GM18861 (cell line): Measurements from ENCODE around the gene AOC3.
"Not testable (repeated sequence)": the region's sequence is repeated elsewhere in the genome, so short reads cannot be mapped to it uniquely, and the experiment has no call there.

ENCODE experiments used
- ATAC-seq: cut with Tn5 transposase; IDR thresholded peaks from one replicate; pipeline ENCODE4 v1.9.1; 2021; ENCODE audit not compliant: unreplicated experiment

Gene AOC3

DNA sequence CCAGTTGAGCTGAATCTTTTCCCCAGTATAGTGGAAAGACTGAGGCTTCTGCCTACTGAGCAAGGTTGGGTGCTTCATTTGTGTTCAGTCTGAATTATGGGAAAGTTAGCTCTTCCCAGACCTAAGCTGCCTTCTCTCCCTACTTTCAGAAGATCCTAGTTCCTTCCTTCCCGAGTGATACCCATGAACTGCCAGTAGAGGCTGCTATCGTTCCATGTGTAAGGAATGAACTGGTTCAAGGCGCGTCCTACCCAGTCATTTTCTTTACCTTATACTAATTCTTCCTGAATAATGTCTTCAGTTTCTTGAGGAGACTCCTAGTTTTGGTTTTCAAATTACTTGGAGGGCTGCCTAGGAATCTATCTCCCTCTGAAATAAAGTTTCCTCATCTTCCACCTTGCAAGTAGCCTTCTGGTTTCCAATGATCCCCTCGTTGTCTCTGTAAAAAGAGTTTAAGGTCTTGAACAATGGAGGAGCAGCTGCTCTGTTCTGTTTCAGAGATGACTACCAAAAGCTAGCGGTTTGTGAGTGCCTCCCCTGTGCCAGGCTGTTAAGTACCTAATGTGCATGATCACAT, 7.6 kb upstream of the AOC3 start:
- no peak for ATAC-seq

DNA sequence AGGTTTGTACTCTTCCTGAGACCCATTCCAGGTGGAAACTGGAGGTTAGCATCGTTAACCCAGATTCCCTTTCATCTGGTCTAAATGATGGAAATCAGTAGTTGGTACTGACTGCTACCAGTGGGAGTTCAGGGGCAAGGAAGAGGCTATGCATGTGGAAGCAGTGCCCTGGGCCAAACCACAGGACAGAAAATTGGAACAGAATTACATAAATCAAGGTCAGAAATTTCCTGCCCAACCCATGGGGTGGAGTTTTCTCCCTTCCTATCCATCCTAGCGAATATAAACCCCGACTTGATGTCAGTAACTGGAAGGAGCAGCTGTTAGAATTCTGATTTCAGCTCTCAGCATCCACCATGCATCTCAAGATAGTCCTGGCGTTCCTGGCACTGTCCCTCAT, 6.7 kb upstream of the AOC3 start, which contains the start of gene AOC2:
Gene AOC2, plus strand, starts transcription at position 310 of the 400 bp plus-strand sequence. Its CDS starts 47 bp downstream, at position 357.
- no peak for ATAC-seq

DNA sequence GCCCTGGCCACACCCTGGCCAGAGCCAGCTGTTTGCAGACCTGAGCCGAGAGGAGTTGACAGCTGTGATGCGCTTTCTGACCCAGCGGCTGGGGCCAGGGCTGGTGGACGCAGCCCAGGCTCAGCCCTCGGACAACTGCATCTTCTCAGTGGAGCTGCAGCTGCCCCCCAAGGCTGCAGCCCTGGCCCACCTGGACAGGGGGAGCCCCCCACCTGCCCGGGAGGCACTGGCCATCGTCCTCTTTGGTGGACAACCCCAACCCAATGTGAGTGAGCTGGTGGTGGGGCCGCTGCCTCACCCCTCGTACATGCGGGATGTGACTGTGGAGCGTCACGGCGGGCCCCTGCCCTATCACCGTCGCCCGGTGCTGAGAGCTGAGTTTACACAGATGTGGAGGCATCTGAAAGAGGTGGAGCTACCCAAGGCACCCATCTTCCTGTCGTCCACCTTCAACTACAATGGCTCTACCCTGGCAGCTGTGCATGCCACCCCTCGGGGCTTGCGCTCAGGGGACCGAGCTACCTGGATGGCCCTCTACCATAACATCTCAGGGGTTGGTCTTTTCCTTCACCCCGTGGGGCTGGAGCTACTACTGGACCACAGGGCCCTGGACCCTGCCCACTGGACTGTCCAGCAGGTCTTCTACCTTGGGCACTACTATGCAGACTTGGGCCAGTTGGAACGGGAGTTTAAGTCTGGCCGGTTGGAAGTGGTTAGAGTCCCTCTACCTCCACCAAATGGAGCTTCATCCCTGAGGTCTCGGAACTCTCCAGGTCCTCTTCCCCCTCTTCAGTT, 6.0 kb upstream of the AOC3 start:
- no peak for ATAC-seq

DNA sequence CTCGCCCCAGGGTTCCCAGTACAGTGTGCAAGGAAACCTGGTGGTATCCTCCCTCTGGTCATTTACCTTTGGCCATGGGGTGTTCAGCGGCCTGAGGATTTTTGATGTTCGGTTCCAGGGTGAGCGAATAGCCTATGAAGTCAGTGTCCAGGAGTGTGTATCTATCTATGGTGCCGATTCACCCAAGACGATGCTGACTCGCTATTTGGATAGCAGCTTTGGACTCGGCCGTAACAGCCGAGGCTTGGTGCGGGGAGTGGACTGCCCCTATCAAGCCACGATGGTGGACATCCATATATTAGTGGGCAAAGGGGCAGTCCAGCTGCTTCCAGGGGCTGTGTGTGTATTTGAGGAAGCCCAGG, 5.5 kb upstream of the AOC3 start:
- no peak for ATAC-seq

DNA sequence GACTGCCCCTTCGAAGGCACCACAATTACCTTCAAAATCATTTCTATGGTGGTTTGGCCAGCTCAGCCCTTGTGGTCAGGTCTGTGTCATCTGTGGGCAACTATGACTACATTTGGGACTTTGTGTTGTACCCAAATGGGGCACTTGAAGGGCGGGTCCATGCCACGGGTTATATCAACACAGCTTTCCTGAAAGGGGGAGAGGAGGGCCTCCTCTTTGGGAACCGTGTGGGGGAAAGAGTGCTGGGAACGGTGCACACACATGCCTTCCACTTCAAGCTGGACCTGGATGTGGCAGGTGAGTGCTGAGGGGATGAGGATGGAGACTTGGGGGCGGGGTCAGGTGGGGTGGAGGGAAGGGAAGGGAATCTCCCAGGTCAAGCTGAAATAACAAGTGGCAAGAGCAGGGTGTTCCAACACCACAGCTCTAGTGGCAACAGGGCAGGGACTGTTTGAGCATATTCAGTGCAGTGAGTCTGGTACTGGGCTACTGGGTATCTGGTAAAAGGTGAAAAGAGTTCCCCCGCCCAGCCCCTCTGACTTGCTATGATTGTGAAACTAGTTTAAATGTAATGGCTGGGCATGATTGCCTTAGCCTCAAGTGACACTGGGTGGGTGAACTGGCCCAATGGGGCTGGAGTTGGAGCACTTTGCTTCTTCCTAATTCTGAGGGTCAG, 4.9 kb upstream of the AOC3 start:
- ATAC-seq, result no peak

DNA sequence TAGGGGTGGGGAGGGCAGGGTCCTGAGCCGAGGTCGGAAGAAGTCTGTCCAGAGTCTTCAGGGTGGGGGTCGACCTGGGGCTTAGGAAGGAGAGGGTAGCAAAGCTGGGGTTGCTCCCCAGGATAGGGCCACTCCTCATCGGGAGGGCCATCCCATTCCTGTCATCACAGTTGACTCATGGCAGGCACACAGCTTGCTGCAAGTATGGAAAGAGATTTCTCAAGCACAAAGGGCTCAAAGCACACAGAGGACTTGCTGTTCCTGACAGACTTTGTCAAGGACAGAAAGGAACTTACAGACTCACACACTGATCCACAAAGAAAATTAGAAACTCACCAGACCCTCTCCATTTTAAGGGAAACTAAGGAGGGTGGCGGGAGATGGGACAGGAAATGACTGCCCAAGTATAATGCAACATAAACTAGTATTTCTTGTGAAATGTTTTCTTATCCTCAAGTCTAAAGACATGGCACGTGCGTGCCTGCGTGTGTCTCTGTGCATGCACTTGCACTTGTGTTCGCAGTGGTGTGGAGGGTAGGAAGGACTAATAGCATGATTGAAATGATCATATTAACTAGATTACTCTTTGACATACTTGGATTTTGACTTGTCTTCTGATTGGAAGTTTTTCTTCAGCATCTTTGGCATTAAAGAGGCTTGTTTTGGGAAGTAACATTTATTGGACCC, 4.3 kb upstream of the AOC3 start:
- ATAC-seq, result no peak

DNA sequence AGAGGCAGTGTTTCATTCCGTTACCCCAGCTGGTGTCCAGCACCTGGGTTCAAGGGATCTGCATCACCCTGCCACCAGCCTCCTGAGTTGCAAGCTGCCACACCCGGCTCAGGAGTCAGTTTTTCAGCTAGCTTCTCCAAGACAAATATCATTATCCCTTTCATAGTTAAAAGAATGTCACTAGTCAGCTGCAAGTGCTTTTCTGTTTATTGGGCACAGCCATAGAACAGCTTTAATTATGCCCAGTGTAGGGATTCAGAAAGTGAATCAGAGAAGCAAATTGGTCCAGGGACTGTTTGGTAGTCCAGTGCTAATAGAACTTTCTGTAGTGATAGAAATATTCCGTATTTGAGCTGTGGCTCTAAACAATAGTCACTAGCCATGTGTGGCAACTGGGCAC, 2.9 kb upstream of the AOC3 start:
- no peak for ATAC-seq

DNA sequence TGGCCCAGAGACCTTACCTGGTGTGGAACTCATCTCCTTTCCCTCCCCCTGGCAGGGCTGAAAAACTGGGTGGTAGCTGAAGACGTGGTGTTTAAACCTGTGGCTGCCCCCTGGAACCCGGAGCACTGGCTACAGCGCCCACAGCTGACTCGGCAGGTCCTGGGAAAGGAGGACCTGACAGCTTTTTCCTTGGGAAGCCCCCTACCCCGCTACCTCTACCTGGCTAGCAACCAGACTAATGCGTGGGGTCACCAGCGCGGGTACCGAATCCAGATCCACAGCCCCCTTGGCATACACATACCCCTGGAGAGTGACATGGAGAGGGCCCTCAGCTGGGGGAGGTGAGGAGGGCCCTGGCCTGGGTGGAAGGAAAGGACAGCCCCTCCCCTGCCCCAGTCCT, 2.0 kb upstream of the AOC3 start:
- ATAC-seq, result no peak

DNA sequence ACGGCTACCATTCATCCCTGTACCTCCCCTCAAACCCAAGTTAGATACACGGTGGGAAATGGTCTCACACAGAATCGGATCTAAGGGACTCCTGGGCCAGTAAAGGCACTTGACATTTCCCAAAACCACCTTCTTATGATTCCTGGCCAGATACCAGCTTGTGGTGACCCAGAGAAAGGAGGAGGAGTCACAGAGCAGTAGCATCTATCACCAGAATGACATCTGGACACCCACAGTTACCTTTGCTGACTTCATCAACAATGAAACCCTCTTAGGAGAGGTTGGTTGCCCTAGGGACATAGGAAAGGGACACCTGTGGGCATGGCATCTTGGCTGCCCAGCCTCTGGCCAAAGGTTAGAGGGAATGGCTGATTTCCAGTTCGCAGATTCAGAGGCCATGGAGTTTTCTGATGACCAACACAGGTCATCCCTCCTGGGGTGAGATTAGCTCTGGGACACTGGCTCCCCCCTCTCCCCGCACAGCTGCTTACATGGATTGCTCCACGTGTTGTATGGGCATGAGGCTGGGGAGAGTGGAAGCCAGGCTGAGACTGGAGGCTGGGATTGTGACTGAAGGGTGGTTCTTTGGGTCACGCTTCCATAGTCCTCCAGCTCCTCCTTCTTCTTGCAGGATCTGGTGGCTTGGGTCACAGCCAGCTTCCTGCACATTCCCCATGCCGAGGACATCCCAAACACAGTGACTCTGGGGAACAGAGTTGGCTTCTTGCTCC, 1.4 kb upstream of the AOC3 start:
- no peak for ATAC-seq

DNA sequence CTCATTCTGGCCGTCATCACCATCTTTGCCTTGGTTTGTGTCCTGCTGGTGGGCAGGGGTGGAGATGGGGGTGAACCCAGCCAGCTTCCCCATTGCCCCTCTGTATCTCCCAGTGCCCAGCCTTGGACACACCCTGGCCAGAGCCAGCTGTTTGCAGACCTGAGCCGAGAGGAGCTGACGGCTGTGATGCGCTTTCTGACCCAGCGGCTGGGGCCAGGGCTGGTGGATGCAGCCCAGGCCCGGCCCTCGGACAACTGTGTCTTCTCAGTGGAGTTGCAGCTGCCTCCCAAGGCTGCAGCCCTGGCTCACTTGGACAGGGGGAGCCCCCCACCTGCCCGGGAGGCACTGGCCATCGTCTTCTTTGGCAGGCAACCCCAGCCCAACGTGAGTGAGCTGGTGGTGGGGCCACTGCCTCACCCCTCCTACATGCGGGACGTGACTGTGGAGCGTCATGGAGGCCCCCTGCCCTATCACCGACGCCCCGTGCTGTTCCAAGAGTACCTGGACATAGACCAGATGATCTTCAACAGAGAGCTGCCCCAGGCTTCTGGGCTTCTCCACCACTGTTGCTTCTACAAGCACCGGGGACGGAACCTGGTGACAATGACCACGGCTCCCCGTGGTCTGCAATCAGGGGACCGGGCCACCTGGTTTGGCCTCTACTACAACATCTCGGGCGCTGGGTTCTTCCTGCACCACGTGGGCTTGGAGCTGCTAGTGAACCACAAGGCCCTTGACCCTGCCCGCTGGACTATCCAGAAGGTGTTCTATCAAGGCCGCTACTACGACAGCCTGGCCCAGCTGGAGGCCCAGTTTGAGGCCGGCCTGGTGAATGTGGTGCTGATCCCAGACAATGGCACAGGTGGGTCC, 607 bp downstream of the AOC3 start:
- not testable (repeated sequence) for ATAC-seq

DNA sequence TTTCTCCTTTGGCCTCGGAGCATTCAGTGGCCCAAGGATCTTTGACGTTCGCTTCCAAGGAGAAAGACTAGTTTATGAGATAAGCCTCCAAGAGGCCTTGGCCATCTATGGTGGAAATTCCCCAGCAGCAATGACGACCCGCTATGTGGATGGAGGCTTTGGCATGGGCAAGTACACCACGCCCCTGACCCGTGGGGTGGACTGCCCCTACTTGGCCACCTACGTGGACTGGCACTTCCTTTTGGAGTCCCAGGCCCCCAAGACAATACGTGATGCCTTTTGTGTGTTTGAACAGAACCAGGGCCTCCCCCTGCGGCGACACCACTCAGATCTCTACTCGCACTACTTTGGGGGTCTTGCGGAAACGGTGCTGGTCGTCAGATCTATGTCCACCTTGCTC, 1.4 kb downstream of the AOC3 start:
- ATAC-seq, result no peak

DNA sequence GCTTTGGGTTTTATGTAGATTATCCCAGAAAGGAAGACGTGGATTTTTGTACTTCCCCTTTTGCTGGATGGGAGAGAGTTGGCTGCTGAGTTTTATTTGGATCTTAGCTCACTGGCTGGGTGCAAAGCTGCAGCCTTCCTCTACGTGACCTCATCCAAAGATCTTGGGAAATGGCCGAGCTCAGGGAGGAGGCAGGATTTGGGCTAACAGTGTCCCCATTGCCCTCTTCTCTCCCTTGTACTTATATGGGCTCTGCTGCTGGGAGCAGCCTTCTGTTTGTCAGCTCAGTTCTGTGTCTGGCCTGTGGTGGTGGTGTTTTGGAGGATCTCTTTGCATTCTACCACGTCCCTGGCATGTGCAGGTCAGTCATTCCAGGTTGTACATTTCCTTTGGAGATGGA, 2.0 kb downstream of the AOC3 start:
- ATAC-seq, result no peak

DNA sequence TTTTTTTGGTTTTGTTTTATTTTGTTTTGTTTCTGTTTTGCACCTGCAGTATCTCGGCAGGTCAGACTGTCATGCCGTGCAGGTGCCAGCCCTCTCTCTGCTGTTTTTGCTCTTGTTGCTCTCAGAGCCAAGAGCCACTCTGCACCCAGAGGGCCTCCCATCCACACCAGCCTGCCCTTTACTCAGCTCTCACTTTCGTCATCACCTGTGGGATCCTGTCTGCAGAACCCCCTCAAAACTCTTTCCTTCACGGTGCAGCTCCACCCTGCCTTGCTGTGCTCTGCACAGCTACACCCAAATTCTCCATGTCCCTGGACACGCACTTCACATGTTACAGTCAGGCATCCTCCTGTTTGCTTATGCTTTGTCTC, 2.6 kb downstream of the AOC3 start:
- no peak for ATAC-seq

DNA sequence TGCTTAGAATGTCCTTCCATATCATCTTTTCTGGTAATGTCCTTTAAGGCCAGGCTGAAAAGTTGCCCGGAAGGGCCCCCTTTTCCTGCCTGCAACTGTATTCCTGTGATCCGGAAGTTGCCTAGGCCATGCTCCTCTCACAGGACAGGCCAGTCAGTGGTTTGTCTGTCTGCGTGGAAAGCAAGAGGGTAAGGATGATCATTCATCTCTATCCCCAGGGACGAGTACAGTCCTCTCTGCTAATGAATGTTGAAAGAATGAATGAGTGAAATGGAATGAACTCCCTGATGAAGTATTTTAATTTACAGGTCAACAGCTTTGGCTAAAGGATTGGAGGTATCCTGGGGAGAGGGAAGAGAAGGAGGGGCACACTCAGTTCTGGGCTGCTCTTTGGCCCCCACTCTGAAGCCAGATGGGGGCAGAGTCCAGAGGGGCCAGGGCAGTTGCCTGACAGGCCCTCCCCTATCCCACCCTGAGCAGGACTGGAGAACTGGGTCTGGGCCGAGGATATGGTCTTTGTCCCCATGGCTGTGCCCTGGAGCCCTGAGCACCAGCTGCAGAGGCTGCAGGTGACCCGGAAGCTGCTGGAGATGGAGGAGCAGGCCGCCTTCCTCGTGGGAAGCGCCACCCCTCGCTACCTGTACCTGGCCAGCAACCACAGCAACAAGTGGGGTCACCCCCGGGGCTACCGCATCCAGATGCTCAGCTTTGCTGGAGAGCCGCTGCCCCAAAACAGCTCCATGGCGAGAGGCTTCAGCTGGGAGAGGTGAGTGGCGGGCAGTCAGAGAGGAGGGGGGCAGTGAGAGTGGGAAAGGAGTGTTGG, 3.2 kb downstream of the AOC3 start:
- ATAC-seq, result no peak

DNA sequence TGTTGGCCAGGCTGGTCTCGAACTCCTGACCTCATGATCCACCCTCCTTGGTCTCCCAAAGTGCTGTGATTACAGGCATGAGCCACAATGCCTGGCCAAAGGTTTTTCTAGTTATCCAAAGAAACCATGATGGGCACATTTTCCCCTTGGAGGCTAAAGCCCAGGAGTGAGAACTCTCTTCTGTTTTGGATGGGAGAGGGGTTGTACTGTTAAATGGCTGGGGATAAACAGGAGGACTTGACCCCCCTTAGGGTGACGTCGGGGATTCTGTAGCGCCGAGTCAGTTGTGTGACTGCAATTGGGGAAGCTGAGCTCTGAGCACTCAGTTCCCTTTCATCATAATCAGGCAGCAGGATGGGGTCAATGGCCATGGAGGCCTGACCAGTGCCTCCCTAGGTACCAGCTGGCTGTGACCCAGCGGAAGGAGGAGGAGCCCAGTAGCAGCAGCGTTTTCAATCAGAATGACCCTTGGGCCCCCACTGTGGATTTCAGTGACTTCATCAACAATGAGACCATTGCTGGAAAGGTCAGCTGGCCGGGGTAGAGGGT, 4.1 kb downstream of the AOC3 start:
- no peak for ATAC-seq

DNA sequence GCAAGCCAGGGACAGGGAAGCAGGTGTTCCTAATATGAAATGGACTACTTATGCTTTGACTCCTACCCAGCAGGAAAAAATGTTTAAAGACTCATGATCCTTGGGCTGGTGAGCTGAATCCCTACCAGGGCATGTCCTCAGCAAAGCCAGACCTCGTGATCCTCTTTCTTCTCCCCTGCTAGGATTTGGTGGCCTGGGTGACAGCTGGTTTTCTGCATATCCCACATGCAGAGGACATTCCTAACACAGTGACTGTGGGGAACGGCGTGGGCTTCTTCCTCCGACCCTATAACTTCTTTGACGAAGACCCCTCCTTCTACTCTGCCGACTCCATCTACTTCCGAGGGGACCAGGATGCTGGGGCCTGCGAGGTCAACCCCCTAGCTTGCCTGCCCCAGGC, 5.1 kb downstream of the AOC3 start:
- ATAC-seq, result not testable (repeated sequence)

DNA sequence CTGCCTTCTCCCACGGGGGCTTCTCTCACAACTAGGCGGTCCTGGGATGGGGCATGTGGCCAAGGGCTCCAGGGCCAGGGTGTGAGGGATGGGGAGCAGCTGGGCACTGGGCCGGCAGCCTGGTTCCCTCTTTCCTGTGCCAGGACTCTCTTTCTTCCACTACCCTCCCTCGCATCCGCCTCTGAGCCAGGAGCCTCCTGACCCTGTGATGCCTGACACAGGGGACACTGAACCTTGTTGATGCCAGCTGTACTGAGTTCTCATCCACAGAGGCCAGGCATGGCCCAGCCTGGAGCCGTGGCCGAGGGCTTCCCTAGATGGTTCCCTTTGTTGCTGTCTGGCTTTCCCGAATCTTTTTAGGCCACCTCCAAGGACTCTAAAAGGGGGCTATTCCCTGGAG, 5.5 kb downstream of the AOC3 start:
- ATAC-seq, result not testable (repeated sequence)

DNA sequence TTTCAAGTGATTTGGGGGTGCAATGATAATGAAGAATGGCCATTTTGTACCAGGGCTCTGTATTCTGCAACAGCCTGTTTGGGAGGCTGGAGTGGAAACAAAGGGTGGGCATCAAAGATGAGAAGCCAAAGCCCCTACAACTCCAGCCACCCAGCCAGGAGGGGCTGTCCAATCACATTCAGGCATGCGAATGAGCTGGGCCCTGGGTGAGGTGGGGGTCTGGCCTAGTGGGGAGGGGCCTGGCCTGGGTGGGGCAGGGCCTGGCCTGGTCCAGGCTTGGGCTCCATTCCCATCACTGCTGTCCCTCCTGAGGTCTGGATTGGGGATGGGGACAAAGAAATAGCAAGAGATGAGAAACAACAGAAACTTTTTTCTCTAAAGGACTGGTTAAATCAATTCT, 6.4 kb downstream of the AOC3 start:
- no peak for ATAC-seq

DNA sequence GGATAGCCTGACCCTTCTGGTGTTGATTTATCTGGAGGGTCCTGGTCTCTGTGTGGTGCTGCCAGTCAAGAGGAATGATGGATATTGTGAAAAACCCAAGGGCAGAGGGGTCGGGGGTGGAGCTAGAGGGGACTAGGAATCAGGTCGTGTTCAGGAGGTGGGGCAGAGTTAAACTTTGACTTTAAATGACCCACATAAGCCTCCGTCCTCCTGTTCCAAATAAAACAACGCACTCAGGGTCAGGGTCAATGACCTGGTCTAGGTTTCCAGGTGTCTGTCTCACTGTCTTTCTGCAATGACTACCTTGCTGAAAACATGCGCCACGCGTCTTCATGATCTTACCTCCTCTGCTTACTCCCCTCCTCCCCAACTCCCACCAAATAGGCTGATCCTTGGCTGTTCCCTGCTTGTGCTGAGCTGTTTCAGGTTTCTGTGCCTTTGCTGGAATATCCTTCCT, 14.7 kb downstream of the AOC3 start:
- no peak for ATAC-seq
